ENCODE data around the gene MRPL28.
A peak's percentile ranks its signal among the peaks of the same experiment; 100 is the strongest.
"Not testable (repeated sequence)": the region's sequence is repeated elsewhere in the genome, so short reads cannot be mapped to it uniquely, and the experiment has no call there.

The MRPL28 gene

DNA sequence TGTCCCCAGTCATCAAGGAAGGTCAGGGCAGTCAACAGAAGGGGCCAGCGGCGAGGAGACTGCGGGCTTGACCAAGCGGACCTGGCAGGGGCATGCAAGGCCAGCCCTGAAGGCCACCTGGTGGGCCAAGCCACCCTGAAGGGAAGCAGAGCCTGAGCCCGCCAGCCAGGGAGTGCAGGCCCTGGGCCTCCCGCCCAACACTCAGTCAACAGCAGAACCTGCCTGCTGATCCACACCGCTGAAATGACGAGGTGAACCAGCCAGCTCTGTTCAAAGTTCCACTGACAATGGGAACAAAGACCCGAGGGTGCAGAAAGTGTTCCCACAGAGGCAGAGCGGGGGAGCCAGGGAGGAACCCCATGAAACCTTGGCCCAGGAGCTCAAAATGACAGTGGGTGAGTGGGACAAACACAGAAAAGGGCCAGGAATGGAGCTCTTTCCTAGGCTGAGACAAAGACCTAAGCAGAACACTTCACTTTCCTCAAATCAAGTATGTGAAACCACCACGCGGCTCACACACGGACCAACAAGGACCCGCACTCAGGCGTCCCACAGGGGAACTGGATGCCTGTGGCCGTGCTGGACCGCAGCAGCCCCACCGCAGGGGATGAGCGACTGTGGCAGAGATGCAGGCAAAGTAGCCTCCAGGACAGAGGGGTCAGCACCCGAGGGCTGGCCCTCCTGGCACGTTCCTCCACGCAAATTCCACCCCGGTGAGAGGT, 29.8 kb downstream of the MRPL28 start:
- no peak overlapping the region for H3K27ac Mint-ChIP-seq
- CTCF ChIA-PET, result no interaction called here
- H3K36me3 Mint-ChIP-seq, result peaks cover 40% of the 10 kb centered on the region
- no peaks in the 10 kb centered on the region for H3K27me3 Mint-ChIP-seq
- no peak for DNase-seq
- peaks cover 50% of the 10 kb centered on the region for H3K4me1 Mint-ChIP-seq
- H3K9me3 Mint-ChIP-seq, result no peaks in the 10 kb centered on the region
- no peak overlapping the region for H3K4me3 Mint-ChIP-seq

DNA sequence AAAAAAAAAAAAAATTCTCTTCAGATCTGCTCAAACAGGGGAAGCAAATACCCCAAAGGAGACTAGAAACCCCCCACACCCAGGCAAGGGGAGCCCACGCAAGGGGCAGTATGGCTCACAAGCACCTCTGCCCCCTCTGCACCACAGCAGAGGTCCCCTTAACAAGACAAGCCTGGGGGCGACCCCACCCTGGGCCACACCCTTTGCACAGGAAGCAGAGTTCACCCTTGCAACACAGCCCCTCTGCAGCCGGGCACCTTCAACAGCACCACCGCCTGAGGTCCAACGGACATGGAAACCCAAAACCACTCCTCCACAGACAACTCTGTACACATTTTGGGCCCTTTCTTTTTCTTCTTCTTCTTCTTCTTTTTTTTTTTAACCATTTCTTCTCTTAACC, 30.7 kb downstream of the MRPL28 start:
- H3K9me3 Mint-ChIP-seq, result no peaks in the 10 kb centered on the region
- H3K4me1 Mint-ChIP-seq, result peaks cover 51% of the 10 kb centered on the region
- DNase-seq, result peak; percentile 38
- peaks cover 33% of the 10 kb centered on the region for H3K36me3 Mint-ChIP-seq
- CTCF ChIA-PET, result no interaction called here
- H3K4me3 Mint-ChIP-seq, result peak overlapping the region; percentile 49
- H3K27me3 Mint-ChIP-seq, result no peaks in the 10 kb centered on the region
- H3K27ac Mint-ChIP-seq, result peak overlapping the region; percentile 49

DNA sequence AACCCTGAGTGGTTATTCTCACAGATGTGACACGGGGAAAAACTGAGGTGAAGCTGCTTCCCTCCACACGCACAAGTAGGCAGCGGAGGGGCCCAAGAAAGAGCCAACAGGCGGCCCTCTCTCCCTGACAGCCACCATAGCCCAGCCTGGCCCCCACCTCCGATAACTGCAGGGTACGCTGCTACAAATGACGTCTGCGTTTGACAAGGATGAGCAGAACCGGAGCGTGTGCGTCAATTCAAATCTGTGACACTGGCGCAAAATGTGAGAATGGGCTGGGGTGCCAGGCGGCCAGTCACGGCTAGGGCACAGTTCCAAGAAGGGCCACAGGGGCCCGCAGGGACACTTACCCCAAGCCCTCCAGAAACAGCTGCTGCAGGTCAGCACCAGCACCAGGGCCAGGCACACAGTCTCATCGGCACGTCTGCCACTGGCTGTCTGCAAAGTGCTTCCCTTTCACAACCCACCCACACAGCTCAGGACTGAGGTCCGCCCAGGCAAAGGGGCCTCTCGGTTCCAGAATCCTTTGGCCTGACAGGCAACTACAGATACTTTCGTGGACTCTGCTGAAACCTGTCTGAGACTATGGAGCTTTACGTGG, 32.3 kb downstream of the MRPL28 start:
- H3K9me3 Mint-ChIP-seq, result no peaks in the 10 kb centered on the region
- H3K27ac Mint-ChIP-seq, result no peak overlapping the region
- peaks cover 51% of the 10 kb centered on the region for H3K4me1 Mint-ChIP-seq
- H3K4me3 Mint-ChIP-seq, result no peak overlapping the region
- no peaks in the 10 kb centered on the region for H3K27me3 Mint-ChIP-seq
- H3K36me3 Mint-ChIP-seq, result peaks cover 27% of the 10 kb centered on the region
- no peak for DNase-seq
- CTCF ChIA-PET, result no interaction called here

DNA sequence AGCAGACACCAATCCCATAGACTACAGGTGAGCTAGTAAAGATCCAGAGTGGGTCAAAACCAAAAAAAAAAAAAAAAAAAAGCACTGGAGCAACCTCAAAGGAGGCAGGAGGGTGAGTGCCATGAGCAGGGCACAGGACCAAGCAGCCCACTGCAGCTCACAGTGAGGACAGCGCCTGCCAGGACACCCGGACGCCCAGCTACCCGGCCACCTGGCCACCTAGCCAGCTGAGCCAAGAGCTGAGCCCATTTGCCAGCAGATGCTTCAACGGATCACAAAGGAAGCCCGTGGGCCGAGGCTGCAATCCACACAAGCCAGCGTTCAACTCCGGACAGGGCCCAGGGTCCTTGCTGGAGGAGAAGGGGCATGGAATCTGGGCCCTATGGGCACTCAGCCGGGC, 32.9 kb downstream of the MRPL28 start:
- H3K4me3 Mint-ChIP-seq, result no peak overlapping the region
- H3K36me3 Mint-ChIP-seq, result peaks cover 22% of the 10 kb centered on the region
- peaks cover 45% of the 10 kb centered on the region for H3K4me1 Mint-ChIP-seq
- no peaks in the 10 kb centered on the region for H3K9me3 Mint-ChIP-seq
- CTCF ChIA-PET, result no interaction called here
- no peaks in the 10 kb centered on the region for H3K27me3 Mint-ChIP-seq
- H3K27ac Mint-ChIP-seq, result no peak overlapping the region
- DNase-seq, result no peak

DNA sequence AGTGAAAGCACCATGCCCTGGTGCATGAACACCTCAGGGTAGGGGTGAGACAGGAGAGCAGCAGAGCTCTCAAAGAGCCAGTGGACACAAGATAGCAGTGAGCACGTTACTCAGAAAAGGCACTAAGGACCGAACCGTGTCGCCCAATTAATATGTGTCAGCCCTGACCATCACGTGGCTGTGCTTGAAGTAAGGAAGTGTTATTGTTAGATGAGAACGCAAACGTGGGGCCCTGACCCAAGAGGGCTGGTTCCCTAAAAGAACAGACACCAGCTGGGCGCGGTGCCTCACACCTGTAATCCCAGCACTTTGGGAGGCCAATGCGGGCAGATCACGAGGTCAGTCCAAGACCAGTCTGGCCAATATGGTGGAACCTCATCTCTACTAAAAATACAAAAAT, 34.1 kb downstream of the MRPL28 start:
- Mint-ChIP-seq H3K9me3 (no peaks in the 10 kb centered on the region), H3K4me1 (peaks cover 38% of the 10 kb centered on the region), H3K27ac (no peak overlapping the region), H3K36me3 (peaks cover 12% of the 10 kb centered on the region), H3K4me3 (no peak overlapping the region), H3K27me3 (no peaks in the 10 kb centered on the region)
- no peak for DNase-seq
- CTCF ChIA-PET, result interaction anchor here (1.1 kb wide), 1 partner anchor 14 kb away, joined by 3 read pairs; no protein-coding TSS in a partner anchor

DNA sequence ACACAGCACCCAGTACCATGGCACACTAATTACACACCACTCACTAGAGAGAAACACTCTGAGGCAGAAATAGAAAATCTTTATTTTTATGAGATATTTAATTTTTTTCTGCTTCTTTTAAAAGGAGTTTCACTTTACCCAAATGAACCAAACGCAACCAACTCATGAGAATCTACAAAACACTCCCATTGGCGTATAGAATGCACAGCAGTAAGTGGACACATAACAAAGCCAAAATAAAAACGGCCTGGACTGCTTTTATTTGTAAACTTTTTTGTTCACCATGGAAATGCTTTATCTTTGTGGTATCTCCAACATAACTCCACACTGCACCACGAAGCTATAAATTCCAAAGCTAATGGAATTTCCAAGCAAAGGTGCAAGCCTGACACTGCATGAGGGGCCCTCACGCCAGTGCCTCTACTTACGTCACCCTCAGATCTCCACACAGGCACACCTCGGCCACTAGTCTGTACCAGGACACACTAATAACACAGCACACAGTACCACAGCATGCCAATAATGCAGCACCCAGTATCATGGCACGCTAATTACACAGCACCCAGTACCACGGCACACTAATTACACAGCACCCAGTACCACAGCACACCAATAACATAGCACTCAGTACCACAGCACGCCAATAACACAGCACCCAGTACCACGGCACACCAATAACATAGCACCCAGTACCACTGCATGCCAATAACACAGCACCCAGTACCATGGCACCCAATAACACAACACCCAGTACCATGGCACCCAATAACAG, 35.3 kb downstream of the MRPL28 start:
- Mint-ChIP-seq H3K36me3 (peaks cover 12% of the 10 kb centered on the region), H3K4me1 (peaks cover 38% of the 10 kb centered on the region)
- CTCF ChIA-PET, H3K27ac Mint-ChIP-seq, H3K9me3 Mint-ChIP-seq, H3K27me3 Mint-ChIP-seq, DNase-seq, H3K4me3 Mint-ChIP-seq: not testable (repeated sequence)

DNA sequence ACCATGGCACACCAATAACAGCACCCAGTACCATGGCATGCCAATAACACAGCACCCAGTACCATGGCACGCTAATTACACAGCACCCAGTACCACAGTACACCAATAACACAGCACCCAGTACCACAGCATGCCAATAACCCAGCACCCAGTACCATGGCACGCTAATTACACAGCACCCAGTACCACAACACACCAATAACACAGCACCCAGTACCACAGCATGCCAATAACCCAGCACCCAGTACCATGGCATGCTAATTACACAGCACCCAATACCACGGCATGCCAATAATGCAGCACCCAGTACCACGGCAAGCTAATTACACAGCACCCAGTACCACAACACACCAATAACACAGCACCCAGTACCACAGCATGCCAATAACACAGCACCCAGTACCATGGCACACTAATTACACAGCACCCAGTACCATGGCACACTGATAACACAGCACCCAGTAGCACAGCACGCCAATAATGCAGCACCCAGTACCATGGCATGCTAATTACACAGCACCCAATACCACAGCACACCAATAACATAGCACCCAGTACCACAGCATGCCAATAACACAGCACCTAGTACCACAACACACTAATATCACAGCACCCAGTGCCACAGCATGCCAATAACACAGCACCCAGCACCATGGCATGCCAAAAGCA, 36.0 kb downstream of the MRPL28 start:
- H3K9me3 Mint-ChIP-seq, H3K27ac Mint-ChIP-seq, H3K36me3 Mint-ChIP-seq, H3K27me3 Mint-ChIP-seq, DNase-seq, CTCF ChIA-PET, H3K4me3 Mint-ChIP-seq: not testable (repeated sequence)
- H3K4me1 Mint-ChIP-seq, result peaks cover 32% of the 10 kb centered on the region

DNA sequence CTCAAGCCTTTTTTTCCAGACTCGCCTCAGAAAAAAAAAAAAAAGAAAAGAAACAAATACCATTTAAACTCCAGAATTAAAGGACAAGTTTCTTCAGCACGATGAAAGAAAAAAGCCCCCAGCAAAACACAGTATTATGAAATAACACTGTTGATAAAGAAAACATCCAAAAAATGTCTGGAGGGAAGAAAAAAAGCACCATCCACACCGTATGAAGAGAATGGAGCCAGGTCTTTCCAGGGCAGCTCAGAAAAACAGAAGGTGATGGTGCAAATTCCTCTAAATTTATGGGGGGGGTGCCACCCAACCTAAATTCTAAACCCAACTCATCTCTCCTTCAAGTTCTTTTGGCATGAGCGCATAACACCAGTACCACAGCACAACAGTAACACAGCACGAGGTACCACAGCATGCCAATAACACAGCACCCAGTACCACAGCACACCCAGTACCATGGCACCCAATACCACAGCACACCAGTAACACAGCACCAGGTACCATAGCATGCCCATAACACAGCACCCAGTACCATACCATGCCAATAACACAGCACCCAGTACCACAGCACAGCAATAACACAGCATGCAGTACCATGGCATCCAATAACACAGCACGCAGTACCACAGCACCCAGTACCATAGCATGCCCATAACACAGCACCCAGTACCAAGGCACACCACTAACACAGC, 36.8 kb downstream of the MRPL28 start:
- H3K27me3 Mint-ChIP-seq, result no peaks in the 10 kb centered on the region
- peaks cover 6% of the 10 kb centered on the region for H3K36me3 Mint-ChIP-seq
- peaks cover 27% of the 10 kb centered on the region for H3K4me1 Mint-ChIP-seq
- H3K27ac Mint-ChIP-seq, result no peak overlapping the region
- CTCF ChIA-PET, result no interaction called here
- DNase-seq, result no peak
- no peaks in the 10 kb centered on the region for H3K9me3 Mint-ChIP-seq
- H3K4me3 Mint-ChIP-seq, result no peak overlapping the region

DNA sequence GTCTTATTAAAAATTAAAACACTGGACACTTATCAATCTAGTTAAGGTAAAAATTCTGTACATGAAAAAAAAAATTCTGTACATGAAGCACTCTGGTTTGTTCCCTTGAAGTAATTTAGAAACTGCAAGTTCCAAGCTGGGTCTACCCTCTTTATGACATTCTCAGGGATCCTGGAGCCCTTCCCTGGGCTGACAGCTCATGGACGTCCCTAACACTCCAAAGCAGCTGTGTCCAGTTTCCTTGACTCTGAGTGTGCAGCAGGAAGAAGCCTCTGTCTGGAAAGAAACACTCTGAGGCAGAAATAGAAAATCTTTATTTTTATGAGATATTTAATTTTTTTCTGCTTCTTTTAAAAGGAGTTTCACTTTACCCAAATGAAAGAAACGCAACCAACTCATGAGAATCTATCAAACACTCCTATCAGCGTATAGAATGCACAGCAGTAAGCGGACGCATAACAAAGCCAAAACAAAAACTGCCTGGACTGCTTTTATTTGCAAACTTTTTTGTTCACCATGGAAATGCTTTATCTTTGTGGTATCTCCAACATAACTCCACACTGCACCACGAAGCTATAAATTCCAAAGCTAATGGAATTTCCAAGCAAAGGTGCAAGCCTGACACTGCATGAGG, 39.0 kb downstream of the MRPL28 start:
- H3K36me3 Mint-ChIP-seq, DNase-seq, CTCF ChIA-PET, H3K27ac Mint-ChIP-seq, H3K4me3 Mint-ChIP-seq, H3K27me3 Mint-ChIP-seq, H3K9me3 Mint-ChIP-seq: not testable (repeated sequence)
- H3K4me1 Mint-ChIP-seq, result peaks cover 38% of the 10 kb centered on the region

DNA sequence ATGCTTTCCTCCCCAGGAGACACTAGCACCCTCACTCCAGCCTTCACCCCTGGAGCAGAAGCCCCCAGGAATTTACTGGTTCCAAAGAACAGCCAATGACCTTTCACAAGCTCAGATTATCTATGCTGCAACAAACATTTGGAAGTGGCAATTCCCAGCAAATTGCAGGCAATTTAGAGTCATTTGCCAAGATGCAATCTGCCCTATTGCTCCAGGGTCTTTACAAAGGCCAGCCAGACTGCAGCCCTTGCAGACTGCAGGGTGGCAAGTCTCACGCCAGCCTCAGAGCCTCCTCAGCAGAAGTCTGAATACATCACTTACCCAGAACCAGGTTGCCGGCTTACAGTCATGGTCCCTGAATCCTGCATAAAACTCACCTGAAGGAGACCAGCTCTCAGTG, 39.6 kb downstream of the MRPL28 start:
- H3K36me3 Mint-ChIP-seq, result peaks cover 6% of the 10 kb centered on the region
- no peaks in the 10 kb centered on the region for H3K27me3 Mint-ChIP-seq
- H3K4me3 Mint-ChIP-seq, result no peak overlapping the region
- H3K27ac Mint-ChIP-seq, result no peak overlapping the region
- no peak for DNase-seq
- CTCF ChIA-PET, result no interaction called here
- H3K9me3 Mint-ChIP-seq, result no peaks in the 10 kb centered on the region
- peaks cover 40% of the 10 kb centered on the region for H3K4me1 Mint-ChIP-seq

DNA sequence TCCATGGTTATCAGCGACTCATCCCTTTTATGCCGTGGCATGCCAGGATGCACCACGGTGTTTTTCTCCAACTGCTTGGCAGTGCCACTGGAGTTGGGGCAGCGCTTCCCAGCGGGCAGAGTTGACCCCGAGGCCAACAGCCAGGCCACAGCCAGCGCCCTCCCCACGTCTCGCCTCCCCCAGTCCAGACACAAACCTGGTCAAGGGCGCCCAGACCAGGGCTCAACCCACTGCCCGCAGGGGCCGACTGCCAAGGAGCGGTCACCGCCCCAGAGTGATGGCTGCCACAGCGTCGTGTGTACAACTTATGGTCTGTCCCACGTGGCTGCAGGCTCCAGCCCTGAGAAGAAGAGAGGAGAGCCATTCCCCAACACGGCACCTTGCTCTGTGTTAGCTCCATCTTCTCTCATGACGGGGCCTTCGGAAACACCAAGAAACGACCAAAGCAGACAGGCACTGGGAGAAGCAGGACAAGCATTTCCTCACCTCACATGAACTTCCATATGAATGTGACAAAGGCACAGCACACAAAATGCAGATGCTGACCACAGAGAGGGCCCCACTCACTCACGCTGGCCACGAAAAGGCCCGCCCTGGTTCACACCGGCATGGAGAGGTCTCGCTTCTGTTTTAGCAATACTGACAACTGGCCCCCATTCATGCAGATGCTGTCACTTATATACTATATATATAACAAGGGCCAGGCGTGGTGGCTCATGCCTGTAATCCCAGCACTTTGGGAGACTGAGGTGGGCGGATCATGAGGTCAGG, 44.8 kb downstream of the MRPL28 start:
- Mint-ChIP-seq H3K27ac (peak overlapping the region; percentile 82), H3K27me3 (peaks cover 23% of the 10 kb centered on the region), H3K4me1 (peaks cover 58% of the 10 kb centered on the region), H3K4me3 (peak overlapping the region; percentile 65), H3K9me3 (no peaks in the 10 kb centered on the region), H3K36me3 (peaks cover 4% of the 10 kb centered on the region)
- DNase-seq, result no peak
- CTCF ChIA-PET, result no interaction called here

DNA sequence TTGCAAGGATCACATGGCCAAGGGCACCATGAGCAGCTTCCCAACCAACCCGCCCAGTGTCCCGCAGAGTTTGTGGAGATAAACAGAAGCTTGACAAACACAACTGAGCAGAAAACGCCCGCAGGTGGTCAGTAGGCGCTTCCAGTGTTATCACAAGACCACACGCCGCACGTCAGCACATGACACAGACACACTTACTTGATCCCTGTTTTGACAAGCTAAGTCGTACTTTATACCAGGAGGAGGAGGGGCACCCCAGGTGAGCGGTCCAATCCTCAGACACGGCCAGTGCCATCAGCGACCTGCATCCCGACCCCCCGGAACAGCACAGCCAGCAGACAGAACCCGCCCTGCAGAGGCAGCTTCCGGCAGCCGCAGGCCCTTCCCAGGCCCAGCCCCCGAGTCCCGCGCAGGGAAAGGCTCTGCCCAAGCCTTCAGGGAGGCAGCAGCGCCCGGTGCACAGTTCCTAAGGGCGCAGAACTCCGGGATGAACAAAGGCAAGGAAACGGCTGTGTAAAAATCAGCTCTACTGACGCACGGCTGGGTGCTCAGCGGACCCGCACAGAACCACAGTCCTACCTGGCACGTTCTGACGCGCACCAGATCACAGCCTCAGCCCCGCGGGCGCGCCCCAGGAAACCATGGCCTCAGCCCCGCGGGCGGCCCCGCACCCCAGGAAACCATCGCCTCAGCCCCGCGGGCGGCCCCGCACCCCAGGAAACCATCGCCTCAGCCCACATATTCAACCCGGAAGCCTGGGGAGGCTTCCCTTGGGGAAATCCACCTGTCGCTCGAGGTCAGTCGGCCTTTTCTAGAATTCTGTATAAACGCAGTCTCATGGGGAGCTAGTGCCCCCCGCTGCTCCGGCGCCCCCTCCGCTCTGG, 45.6 kb downstream of the MRPL28 start:
- H3K4me3 Mint-ChIP-seq, result peak overlapping the region; percentile 65
- H3K36me3 Mint-ChIP-seq, result peaks cover 6% of the 10 kb centered on the region
- peaks cover 60% of the 10 kb centered on the region for H3K4me1 Mint-ChIP-seq
- peak; percentile 82 for DNase-seq
- no peaks in the 10 kb centered on the region for H3K9me3 Mint-ChIP-seq
- peaks cover 23% of the 10 kb centered on the region for H3K27me3 Mint-ChIP-seq
- CTCF ChIA-PET, result no interaction called here
- H3K27ac Mint-ChIP-seq, result peak overlapping the region; percentile 82

DNA sequence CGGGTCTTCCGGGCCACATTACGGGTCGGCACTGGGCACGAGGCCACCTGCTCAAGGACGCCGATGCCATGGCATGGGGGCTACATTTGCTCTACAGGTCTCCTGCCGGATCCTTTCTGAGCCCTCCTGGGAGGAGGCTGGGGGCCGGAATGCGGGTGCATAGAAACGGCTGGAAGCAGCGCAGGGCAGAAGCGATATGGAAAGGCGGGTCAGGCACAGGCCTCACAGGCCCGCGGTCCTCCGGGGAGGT, 46.2 kb downstream of the MRPL28 start:
- H3K27ac Mint-ChIP-seq, result peak overlapping the region; percentile 65
- CTCF ChIA-PET, result no interaction called here

More for the DNA sequence above, 46.2 kb downstream of the MRPL28 start:
- no peak for DNase-seq
- peaks cover 23% of the 10 kb centered on the region for H3K27me3 Mint-ChIP-seq
- H3K4me3 Mint-ChIP-seq, result no peak overlapping the region
- no peaks in the 10 kb centered on the region for H3K9me3 Mint-ChIP-seq
- peaks cover 8% of the 10 kb centered on the region for H3K36me3 Mint-ChIP-seq
- peaks cover 62% of the 10 kb centered on the region for H3K4me1 Mint-ChIP-seq

Measured in activated naive CD4-positive, alpha-beta T cell treated with anti-CD3 and anti-CD28 coated beads, Interleukin-2, amount 10 ng/mL, durations not matched to agents 7 days and 5 days (primary cell).